Testis (tissue), 2 donors: ENCODE results near the gene CGGBP1.

Experiments
- POLR2A ChIP-seq: fragments of 450-650 bp; IDR thresholded peaks from one replicate; pipeline ENCODE4 v1.6.1; 2017; ENCODE audit warnings: antibody characterized with exemption, mild to moderate bottlenecking, moderate library complexity
- TF ChIP-seq, protein P1 (sequence below), 3 experiments: fragments of 450-650 bp in 2 of 3; fragments of 200-600 bp in 1 of 3; sonication (generic) in 1 of 3; IDR thresholded peaks; one replicate each; pipeline ENCODE4 v1.5.1; 2016 to 2019; ENCODE audit warnings: antibody characterized with exemption in 3 of 3, mild to moderate bottlenecking in 2 of 3, moderate library complexity in 1 of 3

DNA sequence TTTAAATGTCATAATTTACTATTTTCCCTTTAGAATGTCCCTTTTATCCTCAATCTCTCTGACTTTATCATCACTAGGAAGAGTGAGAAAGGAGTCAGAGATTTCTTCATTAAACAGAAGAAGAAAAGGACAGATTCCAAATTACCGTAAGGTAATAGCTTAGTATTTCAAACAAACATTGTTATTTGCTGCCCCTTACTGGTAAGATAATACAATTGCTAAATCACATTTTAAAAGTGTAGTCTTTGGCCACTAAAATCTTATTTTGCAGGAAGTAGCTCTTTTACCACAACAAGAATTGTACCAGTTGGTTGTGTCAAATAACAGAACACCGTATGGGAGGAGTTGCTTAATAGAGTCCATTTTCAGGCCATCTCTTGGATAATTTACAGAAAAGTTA is 53.7 kb downstream of the CGGBP1 start:
- TF ChIP-seq, protein P1, sequence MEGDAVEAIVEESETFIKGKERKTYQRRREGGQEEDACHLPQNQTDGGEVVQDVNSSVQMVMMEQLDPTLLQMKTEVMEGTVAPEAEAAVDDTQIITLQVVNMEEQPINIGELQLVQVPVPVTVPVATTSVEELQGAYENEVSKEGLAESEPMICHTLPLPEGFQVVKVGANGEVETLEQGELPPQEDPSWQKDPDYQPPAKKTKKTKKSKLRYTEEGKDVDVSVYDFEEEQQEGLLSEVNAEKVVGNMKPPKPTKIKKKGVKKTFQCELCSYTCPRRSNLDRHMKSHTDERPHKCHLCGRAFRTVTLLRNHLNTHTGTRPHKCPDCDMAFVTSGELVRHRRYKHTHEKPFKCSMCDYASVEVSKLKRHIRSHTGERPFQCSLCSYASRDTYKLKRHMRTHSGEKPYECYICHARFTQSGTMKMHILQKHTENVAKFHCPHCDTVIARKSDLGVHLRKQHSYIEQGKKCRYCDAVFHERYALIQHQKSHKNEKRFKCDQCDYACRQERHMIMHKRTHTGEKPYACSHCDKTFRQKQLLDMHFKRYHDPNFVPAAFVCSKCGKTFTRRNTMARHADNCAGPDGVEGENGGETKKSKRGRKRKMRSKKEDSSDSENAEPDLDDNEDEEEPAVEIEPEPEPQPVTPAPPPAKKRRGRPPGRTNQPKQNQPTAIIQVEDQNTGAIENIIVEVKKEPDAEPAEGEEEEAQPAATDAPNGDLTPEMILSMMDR (IDR thresholded peaks at IDR 0.05) = peak in 1 of 3 experiments; percentile 23
- no peak for TF ChIP-seq POLR2A
